ENCODE results near the gene ACSM6. TPM values are rescaled to one million over a fixed set of nuclear protein-coding genes. Genes with fewer than 3 reads are reported as not detected.

The ACSM6 gene
- total RNA-seq, 3 donors from 2014 or later = 0.66 TPM; not detected in 2

DNA sequence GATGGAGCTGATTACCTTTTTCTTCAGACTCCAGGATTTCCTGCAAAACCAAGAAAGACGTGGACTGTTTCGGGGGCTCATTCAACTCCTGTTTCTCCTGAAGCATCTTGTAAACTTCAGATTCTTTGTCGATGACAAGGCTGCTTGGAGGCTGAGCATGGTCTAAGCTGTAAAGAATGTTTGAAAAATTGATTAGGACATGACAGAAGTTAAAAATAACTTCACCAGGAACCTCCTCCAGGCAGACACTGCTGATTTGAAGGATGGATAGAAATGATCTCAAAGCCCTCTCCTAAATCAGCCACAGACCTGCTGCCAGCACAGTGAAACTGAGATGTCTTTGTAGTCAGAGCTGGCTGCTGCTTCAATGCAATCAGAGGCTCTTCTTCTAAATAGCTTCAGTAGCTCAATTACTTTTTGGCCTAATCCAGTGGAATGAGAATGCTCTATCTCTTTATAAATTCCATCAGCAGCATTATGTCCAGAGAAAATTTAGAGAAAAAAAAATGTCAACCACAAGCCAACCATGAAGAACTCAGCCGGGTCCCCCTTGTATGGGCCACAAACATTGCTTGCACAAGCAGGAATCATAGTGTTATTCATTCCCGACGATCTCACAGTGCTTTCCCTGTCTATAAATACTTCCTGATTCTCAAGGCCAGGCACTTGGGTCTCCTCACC, 53.3 kb downstream of the ACSM6 start:
- Histone ChIP-seq H3K27me3 (no peaks in the 10 kb centered on the region), H3K27ac (peak overlapping the region; percentile 72 to 79), H3K4me1 (peaks cover 5 to 13% of the 10 kb centered on the region in 2 donors), H3K36me3 (no peaks in the 10 kb centered on the region), H3K4me3 (no peak overlapping the region), H3K9me3 (no peaks in the 10 kb centered on the region)
- TF ChIP-seq POLR2AphosphoS5 (IDR thresholded peaks at IDR 0.05) = no peak
- no peak for TF ChIP-seq POLR2A (IDR thresholded peaks at IDR 0.05)
- TF ChIP-seq CTCF (IDR thresholded peaks at IDR 0.05) = no peak
- DNase-seq (ENCODE audit: low spot score in 2 of 2) = no peak
- intact Hi-C loops (cut with DNase I; ENCODE audit: low total_unique reads) = loop anchor here (10.0 kb wide), 1 partner anchor 117 kb away; no protein-coding TSS in a partner anchor

- DNase-seq (ENCODE audit: low spot score in 2 of 2) = no peak
- intact Hi-C loops (cut with DNase I; ENCODE audit: low total_unique reads) = loop anchor here (10.0 kb wide), 1 partner anchor 117 kb away; no protein-coding TSS in a partner anchor
Measured at GRCh38 chr10:95247881-95248583, 54.0 kb downstream of the ACSM6 start.

GRCh38 chr10:95248989-95249388, 55.0 kb downstream of the ACSM6 start:
- DNase-seq (ENCODE audit: low spot score in 2 of 2) = no peak
- Histone ChIP-seq H3K36me3 (no peaks in the 10 kb centered on the region), H3K27ac (peak overlapping the region; percentile 35 to 72)

More at GRCh38 chr10:95247881-95248583, 54.0 kb downstream of the ACSM6 start:
- Histone ChIP-seq H3K36me3 (no peaks in the 10 kb centered on the region), H3K27me3 (no peaks in the 10 kb centered on the region), H3K9me3 (no peaks in the 10 kb centered on the region), H3K27ac (peak overlapping the region; percentile 72 to 79), H3K4me1 (peaks cover 5 to 13% of the 10 kb centered on the region in 2 donors), H3K4me3 (no peak overlapping the region)
- no peak for TF ChIP-seq POLR2AphosphoS5 (IDR thresholded peaks at IDR 0.05)
- no peak for TF ChIP-seq POLR2A (IDR thresholded peaks at IDR 0.05)

GRCh38 chr10:95249467-95249866, 55.4 kb downstream of the ACSM6 start:
- Histone ChIP-seq H3K4me3 (no peak overlapping the region), H3K27ac (peak overlapping the region in 1 of 2 donors; percentile 35), H3K27me3 (no peaks in the 10 kb centered on the region), H3K36me3 (no peaks in the 10 kb centered on the region), H3K9me3 (no peaks in the 10 kb centered on the region), H3K4me1 (peaks cover 5 to 13% of the 10 kb centered on the region in 2 donors)
- no peak for DNase-seq (ENCODE audit: low spot score in 2 of 2)
- intact Hi-C loops (cut with DNase I; ENCODE audit: low total_unique reads) = loop anchor here (10.0 kb wide), 1 partner anchor 115 kb away; no protein-coding TSS in a partner anchor
- TF ChIP-seq POLR2A (IDR thresholded peaks at IDR 0.05) = no peak
- TF ChIP-seq POLR2AphosphoS5 (IDR thresholded peaks at IDR 0.05) = no peak
- no peak for TF ChIP-seq CTCF (IDR thresholded peaks at IDR 0.05)

More at GRCh38 chr10:95248989-95249388, 55.0 kb downstream of the ACSM6 start:
- no peaks in the 10 kb centered on the region for H3K27me3 ChIP-seq
- H3K4me3 ChIP-seq = no peak overlapping the region
- peaks cover 5 to 13% of the 10 kb centered on the region in 2 donors for H3K4me1 ChIP-seq
- TF ChIP-seq CTCF (IDR thresholded peaks at IDR 0.05) = no peak
- no peak for TF ChIP-seq POLR2AphosphoS5 (IDR thresholded peaks at IDR 0.05)
- TF ChIP-seq POLR2A (IDR thresholded peaks at IDR 0.05) = no peak
- H3K9me3 ChIP-seq = no peaks in the 10 kb centered on the region
- intact Hi-C loops (cut with DNase I; ENCODE audit: low total_unique reads) = loop anchor here (10.0 kb wide), 1 partner anchor 116 kb away; no protein-coding TSS in a partner anchor

GRCh38 chr10:95250856-95251255, 56.8 kb downstream of the ACSM6 start:
- Histone ChIP-seq H3K36me3 (no peaks in the 10 kb centered on the region), H3K9me3 (no peaks in the 10 kb centered on the region), H3K4me1 (peaks cover 5 to 13% of the 10 kb centered on the region in 2 donors), H3K27ac (no peak overlapping the region), H3K4me3 (no peak overlapping the region), H3K27me3 (no peaks in the 10 kb centered on the region)
- DNase-seq (ENCODE audit: low spot score in 2 of 2) = no peak
- intact Hi-C loops (cut with DNase I; ENCODE audit: low total_unique reads) = no loop called here
- no peak for TF ChIP-seq POLR2A (IDR thresholded peaks at IDR 0.05)
- TF ChIP-seq POLR2AphosphoS5 (IDR thresholded peaks at IDR 0.05) = no peak
- no peak for TF ChIP-seq CTCF (IDR thresholded peaks at IDR 0.05)

Measured in breast epithelium (tissue), 4 donors.